GM21526 (cell line): Measurements from ENCODE around the gene OGFR.

Experiments used
- ATAC-seq: cut with Tn5 transposase; IDR thresholded peaks from one replicate; pipeline ENCODE4 v1.9.1; 2021; ENCODE audit warnings: moderate library complexity; ENCODE audit not compliant: unreplicated experiment, low FRiP score

The OGFR gene

GRCh38 chr20:62780204-62780603, 24.4 kb upstream of the OGFR start:
- no peak for ATAC-seq

GRCh38 chr20:62780696-62781095, 23.9 kb upstream of the OGFR start:
- no peak for ATAC-seq

- no peak for ATAC-seq
Observed at GRCh38 chr20:62782149-62782892, 22.3 kb upstream of the OGFR start.

GRCh38 chr20:62782893-62783278, 21.7 kb upstream of the OGFR start:
- ATAC-seq: no peak

- no peak for ATAC-seq
Observed at GRCh38 chr20:62784497-62784896, 20.1 kb upstream of the OGFR start.

GRCh38 chr20:62785393-62785792, 19.2 kb upstream of the OGFR start:
- no peak for ATAC-seq

GRCh38 chr20:62786157-62786556, 18.5 kb upstream of the OGFR start:
- no peak for ATAC-seq

- ATAC-seq: no peak
Observed at GRCh38 chr20:62787321-62787720, 17.3 kb upstream of the OGFR start.

GRCh38 chr20:62787866-62788265, 16.8 kb upstream of the OGFR start:
- ATAC-seq: no peak

- ATAC-seq: no peak
Observed at GRCh38 chr20:62788607-62789006, 16.0 kb upstream of the OGFR start.

GRCh38 chr20:62790075-62790474, 14.6 kb upstream of the OGFR start:
- no peak for ATAC-seq

GRCh38 chr20:62791301-62792181, 13.1 kb upstream of the OGFR start:
- ATAC-seq: no peak

- ATAC-seq: no peak
Observed at GRCh38 chr20:62792182-62792939, 12.3 kb upstream of the OGFR start.

- ATAC-seq: no peak
Observed at GRCh38 chr20:62792940-62793756, 11.5 kb upstream of the OGFR start.

GRCh38 chr20:62793757-62794006, 11.0 kb upstream of the OGFR start:
- no peak for ATAC-seq

- peak; percentile 57 for ATAC-seq
Observed at GRCh38 chr20:62794007-62794724, 10.5 kb upstream of the OGFR start.

- ATAC-seq: no peak
Observed at GRCh38 chr20:62795023-62795761, 9.4 kb upstream of the OGFR start.

GRCh38 chr20:62796699-62797491, 7.7 kb upstream of the OGFR start:
- no peak for ATAC-seq
